GM21528 (cell line): ENCODE data around the gene NEXN.
"Not testable (repeated sequence)": the region's sequence is repeated elsewhere in the genome, so short reads cannot be mapped to it uniquely, and the experiment has no call there.

ENCODE experiments used
- ATAC-seq: cut with Tn5 transposase; IDR thresholded peaks from one replicate; pipeline ENCODE4 v1.9.1; 2021; ENCODE audit warnings: mild to moderate bottlenecking, moderate library complexity; ENCODE audit not compliant: unreplicated experiment, low FRiP score

Gene NEXN

GRCh38 chr1:77900687-77901293 lies 12.4 kb downstream of the NEXN start:
- no peak for ATAC-seq

GRCh38 chr1:77905603-77906002 lies 17.2 kb downstream of the NEXN start:
- no peak for ATAC-seq

GRCh38 chr1:77906019-77906545 lies 17.7 kb downstream of the NEXN start:
- no peak for ATAC-seq

GRCh38 chr1:77906624-77907023 lies 18.2 kb downstream of the NEXN start:
- no peak for ATAC-seq

- ATAC-seq, result no peak
Measured at GRCh38 chr1:77910116-77910515, 21.7 kb downstream of the NEXN start.

- ATAC-seq, result not testable (repeated sequence)
Measured at GRCh38 chr1:77918918-77919317, 30.5 kb downstream of the NEXN start.

- no peak for ATAC-seq
Measured at GRCh38 chr1:77925518-77925917, 37.1 kb downstream of the NEXN start.

GRCh38 chr1:77925956-77926355 lies 37.5 kb downstream of the NEXN start:
- no peak for ATAC-seq

GRCh38 chr1:77926561-77927357 lies 38.3 kb downstream of the NEXN start:
- no peak for ATAC-seq

- no peak for ATAC-seq
Measured at GRCh38 chr1:77927414-77927813, 39.0 kb downstream of the NEXN start.

- no peak for ATAC-seq
Measured at GRCh38 chr1:77929806-77930205, 41.4 kb downstream of the NEXN start.

- ATAC-seq, result no peak
Measured at GRCh38 chr1:77938651-77939050, 50.2 kb downstream of the NEXN start.

- no peak for ATAC-seq
Measured at GRCh38 chr1:77940921-77941570, 52.6 kb downstream of the NEXN start.

- no peak for ATAC-seq
Measured at GRCh38 chr1:77942400-77943140, 54.1 kb downstream of the NEXN start.

- no peak for ATAC-seq
Measured at GRCh38 chr1:77945345-77945744, 56.9 kb downstream of the NEXN start.

- ATAC-seq, result no peak
Measured at GRCh38 chr1:77948841-77949424, 60.5 kb downstream of the NEXN start.

- peak; percentile 77 for ATAC-seq
Measured at GRCh38 chr1:77950873-77951272, 62.4 kb downstream of the NEXN start.

GRCh38 chr1:77951328-77951727 lies 62.9 kb downstream of the NEXN start:
- ATAC-seq, result no peak

GRCh38 chr1:77953907-77954306 lies 65.5 kb downstream of the NEXN start:
- no peak for ATAC-seq

- no peak for ATAC-seq
Measured at GRCh38 chr1:77954521-77954920, 66.1 kb downstream of the NEXN start.
